ENCODE data around the gene KCNJ8. TPM values are rescaled to one million over a fixed set of nuclear protein-coding genes. Genes with fewer than 3 reads are reported as not detected.

KCNJ8 gene
- total RNA-seq, 1 experiment from 2014 or later: 0.22 TPM

- H3K56ac ChIP-seq (ENCODE audit: insufficient read length, low read depth, low read length): no peak overlapping the region
- no peaks in the 10 kb centered on the region for H3K4me1 Mint-ChIP-seq
- H2BK5ac ChIP-seq (ENCODE audit: insufficient read length, low read length): no peak overlapping the region
- no peak overlapping the region for H3K9ac ChIP-seq (ENCODE audit: extremely low read depth, insufficient read length, low read length)
- H4K8ac ChIP-seq (replicated peaks; ENCODE audit: insufficient read length, low read depth, low read length): no peak overlapping the region
- H3K18ac ChIP-seq (ENCODE audit: insufficient read length, low read depth, low read length): no peak overlapping the region
- H3K27ac ChIP-seq (ENCODE audit: insufficient read length, low read depth, low read length): no peak overlapping the region
- H2BK15ac ChIP-seq (ENCODE audit: low read depth, low read length): no peak overlapping the region
- no peak overlapping the region for H4K5ac ChIP-seq (ENCODE audit: insufficient read length, low read depth, low read length)
- H3K27me3 Mint-ChIP-seq (ENCODE audit: low read depth): no peaks in the 10 kb centered on the region; the same call in 1 of the 2 replicates
- no peak overlapping the region for H2BK120ac ChIP-seq (ENCODE audit: low read depth, low read length, poor library complexity, severe bottlenecking)
- H2AK5ac ChIP-seq (ENCODE audit: insufficient read length, low read length): no peak overlapping the region
- H3K9me3 Mint-ChIP-seq: no peaks in the 10 kb centered on the region
- no peak overlapping the region for H3K4me3 Mint-ChIP-seq
- no peak overlapping the region for H3K23ac ChIP-seq (ENCODE audit: insufficient read length, low read depth, low read length)
- H3T11ph ChIP-seq (ENCODE audit: low read length): no peak overlapping the region
- H3K79me2 ChIP-seq (ENCODE audit: insufficient read depth, low read length): no peaks in the 10 kb centered on the region
- no peak overlapping the region for H2BK12ac ChIP-seq (ENCODE audit: insufficient read length, low read depth, low read length)
- H3K27me3 ChIP-seq (ENCODE audit: insufficient read depth, low read length): no peaks in the 10 kb centered on the region
- H4K20me1 ChIP-seq (ENCODE audit: control insufficient read depth, insufficient read depth, insufficient read length): no peaks in the 10 kb centered on the region
- TF ChIP-seq CTCF (conservative IDR thresholded peaks at IDR 0.05): no peak
- no peaks in the 10 kb centered on the region for H3K9me3 ChIP-seq (ENCODE audit: control insufficient read depth, low read depth, low read length)
- H3K36me3 Mint-ChIP-seq (ENCODE audit: insufficient read depth in 1 of 3, low read depth in 3 of 3): no peaks in the 10 kb centered on the region
- no peaks in the 10 kb centered on the region for H3K79me1 ChIP-seq (ENCODE audit: insufficient read depth, low read depth, low read length, poor library complexity, severe bottlenecking)
- H3K4ac ChIP-seq (ENCODE audit: low read depth, low read length): no peak overlapping the region
- WGBS (ENCODE audit: extremely low coverage, insufficient read length, low lambda C conversion rate): no CpG with 5 or more reads among the region's 5 CpGs
- H3K4me2 ChIP-seq (ENCODE audit: insufficient read depth, insufficient read length, low read length): no peak overlapping the region
- no peak overlapping the region for H2BK20ac ChIP-seq (ENCODE audit: low read depth, low read length, poor library complexity, severe bottlenecking)
- no peak for DNase-seq
- no peak overlapping the region for H2AFZ ChIP-seq (ENCODE audit: low read length)
- no peaks in the 10 kb centered on the region for H3K23me2 ChIP-seq (ENCODE audit: insufficient read length, low read depth, low read length, poor library complexity, severe bottlenecking)
- no peak overlapping the region for H3K27ac Mint-ChIP-seq
- no peak overlapping the region for H4K91ac ChIP-seq (ENCODE audit: insufficient read length, low read depth, low read length)
- no peaks in the 10 kb centered on the region; the same call in 1 of the 2 replicates for H3K4me1 ChIP-seq (ENCODE audit: insufficient read depth, low read length)
- no peak overlapping the region for H3K14ac ChIP-seq (ENCODE audit: insufficient read depth, low read length)
Observed at GRCh38 chr12:21759737-21760136, 14.8 kb downstream of the KCNJ8 start.
